Measurements from ENCODE around the gene LENG8.
A peak's percentile ranks its signal among the peaks of the same experiment; 100 is the strongest.
"Not testable (repeated sequence)": the region's sequence is repeated elsewhere in the genome, so short reads cannot be mapped to it uniquely, and the experiment has no call there.

LENG8 gene

DNA sequence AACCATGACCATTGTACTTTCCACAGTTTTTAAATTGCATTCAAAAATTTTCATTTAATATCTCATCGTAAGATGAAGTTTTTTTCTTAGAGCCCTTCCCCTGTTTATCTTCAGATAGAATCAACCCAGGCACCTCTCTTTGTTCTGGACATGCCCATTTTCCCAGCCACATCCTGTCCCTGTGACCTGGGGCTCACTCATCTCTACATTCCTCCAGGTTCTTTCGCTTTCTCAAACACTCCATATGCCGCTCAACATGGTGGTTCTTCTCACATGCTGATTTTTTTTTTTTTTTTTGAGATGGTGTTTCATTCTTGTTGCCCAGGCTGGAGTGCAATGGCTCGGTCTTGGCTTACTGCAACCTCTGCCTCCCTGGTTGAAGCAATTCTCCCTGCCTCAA, 56.5 kb downstream of the LENG8 start:
- H3K4me3 ChIP-seq, H3K27ac ChIP-seq: not testable (repeated sequence)

DNA sequence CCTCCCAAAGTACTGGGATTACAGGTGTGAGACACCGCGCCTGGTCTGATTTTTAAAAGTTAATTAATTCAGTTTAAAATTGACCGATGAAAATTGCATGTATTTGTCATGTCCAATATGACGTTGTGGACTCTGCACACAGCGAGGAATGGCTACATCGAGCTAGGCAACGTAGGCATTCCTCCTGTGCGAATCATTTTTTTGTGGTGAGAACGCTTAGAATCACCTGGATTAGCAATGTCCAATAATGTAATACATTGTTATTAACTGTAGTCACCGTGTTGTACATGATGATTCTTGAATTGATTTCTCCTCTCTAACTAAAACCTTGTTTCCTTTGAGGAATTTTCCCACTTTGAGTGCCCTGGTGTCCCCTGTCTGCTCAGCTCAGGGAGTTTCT, 57.1 kb downstream of the LENG8 start:
- Histone ChIP-seq H3K4me3 (no peak overlapping the region), H3K27ac (no peak overlapping the region)

DNA sequence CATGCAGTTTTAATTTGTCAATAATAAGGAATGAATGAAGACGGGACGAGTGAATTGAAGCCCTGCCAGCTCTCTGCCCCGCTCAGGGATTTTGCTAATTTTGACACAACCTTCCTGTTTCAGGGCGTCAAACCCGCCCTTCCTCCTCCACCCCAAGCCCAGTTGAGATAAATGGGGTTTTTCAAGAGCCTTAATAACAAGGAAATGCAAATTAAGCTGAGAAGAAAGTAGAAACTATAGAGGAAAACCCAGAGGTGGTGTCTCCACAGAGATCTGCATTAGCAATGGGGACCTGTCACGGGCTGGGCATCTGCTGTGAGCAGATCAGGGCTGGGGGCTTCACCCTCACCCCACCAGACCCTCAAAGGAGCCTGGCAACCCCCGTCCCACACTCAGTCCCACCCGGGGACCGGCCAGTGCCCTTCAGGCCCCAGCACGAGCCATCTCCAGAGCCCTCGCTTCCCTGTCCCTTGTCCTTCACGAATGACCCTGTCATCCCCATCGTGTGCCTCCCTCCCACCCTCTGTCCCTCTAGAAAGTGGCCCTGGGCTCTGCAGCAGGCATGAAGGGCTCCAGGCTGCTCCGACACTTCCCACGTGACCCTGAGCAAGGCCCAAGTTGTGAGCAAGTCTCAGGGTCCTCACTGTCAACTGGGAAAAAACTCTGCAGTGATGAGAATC, 58.2 kb downstream of the LENG8 start:
- peak overlapping the region in 1 of 21 experiments; percentile 59 for H3K27ac ChIP-seq
- H3K4me3 ChIP-seq: not testable (repeated sequence)

DNA sequence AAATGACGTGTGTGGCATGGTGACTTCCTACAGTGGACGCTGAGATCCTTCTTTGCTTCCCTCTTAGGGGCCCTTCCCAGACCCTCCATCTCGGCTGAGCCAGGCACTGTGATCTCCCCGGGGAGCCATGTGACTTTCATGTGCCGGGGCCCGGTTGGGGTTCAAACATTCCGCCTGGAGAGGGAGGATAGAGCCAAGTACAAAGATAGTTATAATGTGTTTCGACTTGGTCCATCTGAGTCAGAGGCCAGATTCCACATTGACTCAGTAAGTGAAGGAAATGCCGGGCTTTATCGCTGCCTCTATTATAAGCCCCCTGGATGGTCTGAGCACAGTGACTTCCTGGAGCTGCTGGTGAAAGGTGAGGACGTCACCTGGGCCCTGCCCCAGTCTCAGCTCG, 58.8 kb downstream of the LENG8 start:
- Histone ChIP-seq H3K4me3 (no peak overlapping the region), H3K27ac (no peak overlapping the region)

DNA sequence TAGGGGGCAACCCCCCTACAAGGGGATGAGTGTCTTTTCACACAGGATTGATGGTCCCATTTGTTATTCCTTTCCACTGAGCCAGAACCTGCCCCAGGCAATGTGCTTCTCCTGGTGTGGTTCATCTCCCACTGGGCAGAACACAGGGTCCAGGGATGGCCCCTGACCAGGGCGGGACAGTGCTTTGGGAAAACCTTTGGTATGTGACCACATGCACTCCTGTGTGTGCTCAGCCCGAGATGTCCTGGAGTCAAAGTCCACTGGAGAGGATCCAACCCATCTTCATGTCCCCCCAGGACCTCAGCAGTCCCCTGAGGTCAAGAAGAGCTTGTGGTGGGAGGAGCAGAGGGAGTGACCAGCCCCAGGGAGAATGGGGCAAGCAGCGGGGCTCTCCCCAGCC, 59.5 kb downstream of the LENG8 start:
- H3K27ac ChIP-seq, H3K4me3 ChIP-seq: not testable (repeated sequence)

DNA sequence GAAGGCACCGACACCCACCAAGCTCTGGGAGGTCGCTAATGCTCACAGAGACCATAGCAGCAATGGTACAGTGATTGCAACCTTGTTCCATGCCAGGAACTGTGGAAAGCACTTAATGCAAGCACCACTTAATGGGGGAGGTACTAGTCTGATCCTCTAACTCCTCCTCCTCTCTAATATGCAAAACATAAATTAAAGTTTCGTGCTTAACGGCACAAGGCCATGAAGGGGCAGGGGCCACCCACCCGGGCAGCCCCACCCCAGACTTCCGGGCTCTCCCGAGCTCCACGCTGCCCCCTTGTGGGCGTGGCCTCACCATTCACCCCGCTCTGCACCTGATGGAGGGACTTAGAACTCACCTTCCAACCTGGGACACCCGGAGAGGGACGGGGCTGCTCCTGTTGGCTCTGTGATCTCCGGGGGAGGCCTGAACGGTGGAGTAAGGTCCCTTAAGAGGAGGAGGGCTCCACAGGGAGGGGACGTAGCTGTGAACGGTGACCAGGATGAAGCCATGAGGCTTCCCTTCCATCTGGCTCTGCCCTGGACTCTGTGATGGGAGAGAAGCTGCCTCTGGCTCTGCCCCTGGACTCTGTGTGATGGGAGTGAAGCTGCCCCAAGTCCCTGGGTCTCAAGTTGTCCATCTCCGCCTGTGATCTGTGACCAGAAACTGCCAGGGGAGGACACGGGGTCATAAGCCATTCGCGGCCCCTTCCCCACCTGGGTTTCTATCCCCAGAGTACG, 60.4 kb downstream of the LENG8 start:
- not testable (repeated sequence) for H3K27ac ChIP-seq, H3K4me3 ChIP-seq
